Measurements from ENCODE around the gene KLHL33. TPM values are rescaled to one million over a fixed set of nuclear protein-coding genes. Genes with fewer than 3 reads are reported as not detected.
"Not testable (repeated sequence)": the region's sequence is repeated elsewhere in the genome, so short reads cannot be mapped to it uniquely, and the experiment has no call there.

Gene KLHL33
- polyA plus RNA-seq, 1 donor from 2014 or later, result not detected

DNA sequence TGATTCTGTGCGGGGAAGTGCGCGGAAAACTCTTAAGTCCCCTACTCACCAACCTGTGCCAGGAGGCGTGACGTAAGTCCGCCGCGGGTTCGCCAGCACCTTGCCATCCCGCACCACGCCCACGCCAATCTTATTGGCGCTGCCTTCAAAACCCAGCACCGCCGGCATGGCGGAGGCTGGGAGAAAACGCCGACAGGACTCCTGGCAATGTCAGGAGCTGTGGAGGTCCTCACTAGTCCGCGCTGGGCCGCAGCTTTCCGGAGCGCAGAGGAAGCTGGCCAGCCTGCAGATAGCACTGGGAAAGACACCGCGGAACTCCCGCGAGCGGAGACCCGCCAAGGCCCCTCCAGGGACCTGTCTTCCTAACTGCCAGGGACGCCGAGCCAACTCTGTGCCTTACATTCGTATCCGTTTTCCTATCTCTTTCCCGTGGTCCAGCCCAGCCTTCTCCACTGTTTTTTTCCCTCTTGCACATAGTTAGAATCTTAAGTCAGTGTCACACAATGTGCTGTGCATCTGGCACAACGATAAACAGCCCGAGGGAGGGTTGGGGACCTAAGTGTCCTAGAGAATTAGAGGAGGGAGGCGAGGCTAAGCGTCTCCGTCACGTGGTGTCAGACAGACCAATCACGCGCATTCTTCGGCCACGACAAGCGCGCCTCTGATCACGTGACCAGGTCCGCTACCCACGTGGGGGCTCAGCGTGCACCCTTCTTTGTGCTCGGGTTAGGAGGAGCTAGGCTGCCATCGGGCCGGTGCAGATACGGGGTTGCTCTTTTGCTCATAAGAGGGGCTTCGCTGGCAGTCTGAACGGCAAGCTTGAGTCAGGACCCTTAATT is 18.8 kb upstream of the KLHL33 start, which contains the start of the genes APEX1 and OSGEP:
TSS of gene APEX1 (plus strand) at position 711 of the 839 bp plus-strand sequence. CDS start 420 bp downstream, outside the sequence.
TSS of gene OSGEP (minus strand) at position 297 of the 839 bp plus-strand sequence. CDS start at position 168, 129 bp downstream.
- H3K36me3 ChIP-seq (ENCODE audit: insufficient read depth, low read length), result peaks cover 4% of the 10 kb centered on the region
- H2AFZ ChIP-seq (ENCODE audit: low read depth, low read length), result peak within 1 kb of the TSS; percentile 94
- H3F3A ChIP-seq (ENCODE audit: insufficient read depth, low read length, poor library complexity, severe bottlenecking), result no peaks in the 10 kb centered on the region
- TF ChIP-seq, protein P1, sequence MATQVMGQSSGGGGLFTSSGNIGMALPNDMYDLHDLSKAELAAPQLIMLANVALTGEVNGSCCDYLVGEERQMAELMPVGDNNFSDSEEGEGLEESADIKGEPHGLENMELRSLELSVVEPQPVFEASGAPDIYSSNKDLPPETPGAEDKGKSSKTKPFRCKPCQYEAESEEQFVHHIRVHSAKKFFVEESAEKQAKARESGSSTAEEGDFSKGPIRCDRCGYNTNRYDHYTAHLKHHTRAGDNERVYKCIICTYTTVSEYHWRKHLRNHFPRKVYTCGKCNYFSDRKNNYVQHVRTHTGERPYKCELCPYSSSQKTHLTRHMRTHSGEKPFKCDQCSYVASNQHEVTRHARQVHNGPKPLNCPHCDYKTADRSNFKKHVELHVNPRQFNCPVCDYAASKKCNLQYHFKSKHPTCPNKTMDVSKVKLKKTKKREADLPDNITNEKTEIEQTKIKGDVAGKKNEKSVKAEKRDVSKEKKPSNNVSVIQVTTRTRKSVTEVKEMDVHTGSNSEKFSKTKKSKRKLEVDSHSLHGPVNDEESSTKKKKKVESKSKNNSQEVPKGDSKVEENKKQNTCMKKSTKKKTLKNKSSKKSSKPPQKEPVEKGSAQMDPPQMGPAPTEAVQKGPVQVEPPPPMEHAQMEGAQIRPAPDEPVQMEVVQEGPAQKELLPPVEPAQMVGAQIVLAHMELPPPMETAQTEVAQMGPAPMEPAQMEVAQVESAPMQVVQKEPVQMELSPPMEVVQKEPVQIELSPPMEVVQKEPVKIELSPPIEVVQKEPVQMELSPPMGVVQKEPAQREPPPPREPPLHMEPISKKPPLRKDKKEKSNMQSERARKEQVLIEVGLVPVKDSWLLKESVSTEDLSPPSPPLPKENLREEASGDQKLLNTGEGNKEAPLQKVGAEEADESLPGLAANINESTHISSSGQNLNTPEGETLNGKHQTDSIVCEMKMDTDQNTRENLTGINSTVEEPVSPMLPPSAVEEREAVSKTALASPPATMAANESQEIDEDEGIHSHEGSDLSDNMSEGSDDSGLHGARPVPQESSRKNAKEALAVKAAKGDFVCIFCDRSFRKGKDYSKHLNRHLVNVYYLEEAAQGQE (IDR thresholded peaks at IDR 0.05; ENCODE audit: borderline replicate concordance), result peak; percentile 61
- TF ChIP-seq POLR2AphosphoS5 (IDR thresholded peaks at IDR 0.05), result peak; percentile 99
- TF ChIP-seq, protein P2, sequence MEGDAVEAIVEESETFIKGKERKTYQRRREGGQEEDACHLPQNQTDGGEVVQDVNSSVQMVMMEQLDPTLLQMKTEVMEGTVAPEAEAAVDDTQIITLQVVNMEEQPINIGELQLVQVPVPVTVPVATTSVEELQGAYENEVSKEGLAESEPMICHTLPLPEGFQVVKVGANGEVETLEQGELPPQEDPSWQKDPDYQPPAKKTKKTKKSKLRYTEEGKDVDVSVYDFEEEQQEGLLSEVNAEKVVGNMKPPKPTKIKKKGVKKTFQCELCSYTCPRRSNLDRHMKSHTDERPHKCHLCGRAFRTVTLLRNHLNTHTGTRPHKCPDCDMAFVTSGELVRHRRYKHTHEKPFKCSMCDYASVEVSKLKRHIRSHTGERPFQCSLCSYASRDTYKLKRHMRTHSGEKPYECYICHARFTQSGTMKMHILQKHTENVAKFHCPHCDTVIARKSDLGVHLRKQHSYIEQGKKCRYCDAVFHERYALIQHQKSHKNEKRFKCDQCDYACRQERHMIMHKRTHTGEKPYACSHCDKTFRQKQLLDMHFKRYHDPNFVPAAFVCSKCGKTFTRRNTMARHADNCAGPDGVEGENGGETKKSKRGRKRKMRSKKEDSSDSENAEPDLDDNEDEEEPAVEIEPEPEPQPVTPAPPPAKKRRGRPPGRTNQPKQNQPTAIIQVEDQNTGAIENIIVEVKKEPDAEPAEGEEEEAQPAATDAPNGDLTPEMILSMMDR (IDR thresholded peaks at IDR 0.05; ENCODE audit: poor library complexity, severe bottlenecking), result peak; percentile 31
- TF ChIP-seq TAF1 (IDR thresholded peaks at IDR 0.05; ENCODE audit: low read depth), result peak; percentile 87
- TF ChIP-seq RAD21 (conservative IDR thresholded peaks at IDR 0.05), result peak; percentile 27
- peak; percentile 51 for TF ChIP-seq SMC3 (conservative IDR thresholded peaks at IDR 0.05; ENCODE audit: poor library complexity)
- TF ChIP-seq EP300 (conservative IDR thresholded peaks at IDR 0.05; ENCODE audit: poor library complexity, severe bottlenecking), result peak; percentile 20
- TF ChIP-seq MXI1 (conservative IDR thresholded peaks at IDR 0.05; ENCODE audit: poor library complexity, severe bottlenecking), result peak; percentile 98
- TF ChIP-seq EZH2 (IDR thresholded peaks at IDR 0.05; ENCODE audit: borderline replicate concordance, insufficient read depth, low read length, poor library complexity, severe bottlenecking), result no peak
- H3K4me3 ChIP-seq (ENCODE audit: low read length), result peak within 1 kb of the TSS; percentile 80
- no peaks in the 10 kb centered on the region for H3K27me3 ChIP-seq (ENCODE audit: insufficient read depth, low read depth, low read length)
- H3K27ac ChIP-seq (ENCODE audit: low read length), result peak within 1 kb of the TSS; percentile 98
- H3K9me2 ChIP-seq (ENCODE audit: insufficient read depth, low read length), result no peaks in the 10 kb centered on the region
- no peaks in the 10 kb centered on the region for H4K20me1 ChIP-seq (ENCODE audit: insufficient read depth)
- H3K9ac ChIP-seq (ENCODE audit: low read length), result peak within 1 kb of the TSS; percentile 97
- peak within 1 kb of the TSS; percentile 100 for H3K4me2 ChIP-seq (ENCODE audit: low read length)
- H3K9me3 ChIP-seq (ENCODE audit: low read length), result no peaks in the 10 kb centered on the region
- H3K79me2 ChIP-seq (replicated peaks; ENCODE audit: insufficient read depth, low read length), result peaks cover 37% of the 10 kb centered on the region

DNA sequence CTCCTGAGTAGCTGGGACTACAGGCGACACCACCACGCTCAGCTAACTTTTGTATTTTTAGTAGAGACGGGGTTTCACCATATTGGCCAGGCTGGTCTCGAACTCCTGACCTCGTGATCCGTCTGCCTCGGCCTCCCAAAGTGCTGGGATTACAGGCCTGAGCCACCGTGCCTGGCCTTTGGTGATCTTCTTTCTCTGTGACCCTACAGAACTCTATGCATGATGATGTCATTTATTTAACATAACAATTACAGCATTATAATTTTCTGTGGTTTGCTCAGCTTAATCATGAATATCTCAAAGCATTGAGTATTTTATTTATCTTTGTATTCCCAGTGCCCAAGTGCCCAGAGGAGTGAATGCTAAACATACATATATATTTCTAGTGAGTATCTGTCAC is 16.9 kb upstream of the KLHL33 start:
- not testable (repeated sequence) for H3K9me2 ChIP-seq (ENCODE audit: insufficient read depth, low read length); H3F3A ChIP-seq (ENCODE audit: insufficient read depth, low read length, poor library complexity, severe bottlenecking); H3K27ac ChIP-seq (ENCODE audit: low read length); H4K20me1 ChIP-seq (ENCODE audit: insufficient read depth); H3K9ac ChIP-seq (ENCODE audit: low read length); H3K4me2 ChIP-seq (ENCODE audit: low read length); H3K9me3 ChIP-seq (ENCODE audit: low read length); H2AFZ ChIP-seq (ENCODE audit: low read depth, low read length); H3K4me3 ChIP-seq (ENCODE audit: low read length); H3K27me3 ChIP-seq (ENCODE audit: insufficient read depth, low read depth, low read length)
- peaks cover 30% of the 10 kb centered on the region for H3K79me2 ChIP-seq (replicated peaks; ENCODE audit: insufficient read depth, low read length)
- peaks cover 15% of the 10 kb centered on the region for H3K36me3 ChIP-seq (ENCODE audit: insufficient read depth, low read length)

Measured in neural cell (in vitro differentiated cells).